Measurements from ENCODE around the gene TPX2.
"Not testable (repeated sequence)": the region's sequence is repeated elsewhere in the genome, so short reads cannot be mapped to it uniquely, and the experiment has no call there.

TPX2 gene

DNA sequence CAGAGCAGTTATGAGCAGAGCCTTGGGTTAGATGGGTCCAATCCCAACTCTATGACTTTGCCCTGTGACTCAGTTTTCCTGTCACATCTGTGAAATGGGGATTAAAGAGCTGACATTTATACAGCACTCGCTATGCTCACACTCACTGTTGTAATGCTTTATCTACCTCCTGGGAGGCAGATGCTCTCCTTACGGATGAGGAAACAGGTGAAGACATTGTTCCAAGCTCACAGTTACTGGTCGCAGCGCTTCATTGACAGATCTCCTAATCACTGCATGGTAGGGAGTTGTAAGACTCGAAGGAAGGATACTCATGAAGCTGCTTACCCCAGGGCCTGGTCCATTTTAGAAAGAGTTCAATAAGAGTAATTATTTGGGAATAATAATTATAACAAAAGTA, 77.1 kb downstream of the TPX2 start:
- no peak for DNase-seq

DNA sequence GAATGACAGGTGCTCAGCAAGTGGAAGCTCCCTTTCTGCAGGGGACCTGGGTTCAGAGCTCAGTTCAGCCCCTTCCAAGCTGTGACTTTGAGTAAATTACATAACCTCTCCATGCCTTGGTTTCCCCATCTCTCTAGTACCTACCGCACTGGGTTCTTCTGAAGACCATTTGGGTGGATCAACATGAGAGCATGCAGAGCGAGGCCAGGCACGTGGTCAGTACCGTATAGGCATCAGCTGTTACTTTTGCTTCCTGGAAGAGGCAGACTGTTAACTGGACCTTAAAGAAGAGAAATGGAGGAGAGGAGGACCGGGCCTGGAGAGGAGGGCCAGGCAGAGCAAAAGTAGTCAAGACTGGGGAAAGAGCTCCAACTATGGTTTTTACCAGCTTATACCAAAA, 78.4 kb downstream of the TPX2 start:
- no peak for DNase-seq

DNA sequence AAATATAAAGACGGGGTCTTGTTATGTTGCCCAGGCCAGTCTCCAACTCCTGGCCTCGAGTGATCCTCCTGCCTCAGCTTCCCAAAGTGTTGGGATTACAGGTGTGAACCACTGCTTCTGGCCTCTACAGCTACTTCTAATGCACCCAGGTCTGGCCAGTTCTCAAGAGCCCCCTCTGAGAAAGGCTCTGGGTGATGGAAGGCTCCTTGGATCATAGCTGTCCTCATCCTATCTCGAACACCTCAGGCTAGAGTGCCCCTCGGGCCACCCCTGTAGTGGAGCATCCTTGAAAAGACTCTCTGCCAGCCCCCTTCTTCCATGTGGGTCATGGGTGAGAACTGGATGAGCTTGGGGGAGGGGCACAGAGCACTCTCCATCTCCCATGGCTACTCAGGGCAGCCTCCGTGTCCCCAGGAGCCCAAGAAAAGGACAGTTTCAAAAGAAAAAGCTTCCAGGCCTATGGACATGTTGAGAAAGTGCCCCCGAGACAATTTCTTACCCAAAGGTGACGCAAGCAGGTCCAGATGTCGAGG, 79.4 kb downstream of the TPX2 start:
- DNase-seq, result no peak

DNA sequence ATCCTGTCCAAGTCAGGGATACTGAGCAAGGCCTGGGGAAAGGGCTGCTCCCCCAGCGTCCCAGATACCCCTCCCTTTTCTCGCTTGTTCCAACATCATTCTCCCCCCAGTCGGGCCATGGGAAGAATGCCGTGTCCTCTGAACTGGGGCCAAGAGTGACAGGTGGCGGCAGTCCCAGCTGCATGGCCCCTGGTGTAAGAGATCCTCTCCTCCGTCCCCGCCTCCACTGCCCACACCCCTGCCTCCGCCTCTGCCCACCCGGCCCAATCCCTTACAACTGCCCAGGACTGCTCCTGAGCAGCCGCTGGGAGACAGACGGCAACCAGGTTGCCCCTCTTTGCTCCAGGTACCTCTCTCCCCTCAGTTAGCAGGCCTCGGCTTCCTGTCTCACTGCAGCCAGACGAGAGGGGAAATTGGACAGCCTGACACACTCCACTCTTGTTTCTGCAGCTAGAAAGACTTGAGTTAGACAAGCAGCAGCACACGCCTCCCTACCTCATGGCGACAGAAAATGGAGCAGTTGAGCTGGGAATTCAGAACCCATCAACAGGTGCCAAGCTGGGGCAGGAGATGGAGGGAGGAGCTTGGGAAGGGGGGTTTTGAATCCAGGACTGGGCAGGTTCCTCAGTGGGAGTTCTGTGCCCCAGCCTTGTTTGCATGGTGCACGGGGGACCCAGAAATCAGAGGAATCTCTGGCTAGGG, 80.1 kb downstream of the TPX2 start, which contains the start of gene MYLK2:
Gene MYLK2 (plus strand): TSS at position 274 of the 702 bp plus-strand sequence. CDS start 225 bp downstream, at position 499.
- no peak for DNase-seq

DNA sequence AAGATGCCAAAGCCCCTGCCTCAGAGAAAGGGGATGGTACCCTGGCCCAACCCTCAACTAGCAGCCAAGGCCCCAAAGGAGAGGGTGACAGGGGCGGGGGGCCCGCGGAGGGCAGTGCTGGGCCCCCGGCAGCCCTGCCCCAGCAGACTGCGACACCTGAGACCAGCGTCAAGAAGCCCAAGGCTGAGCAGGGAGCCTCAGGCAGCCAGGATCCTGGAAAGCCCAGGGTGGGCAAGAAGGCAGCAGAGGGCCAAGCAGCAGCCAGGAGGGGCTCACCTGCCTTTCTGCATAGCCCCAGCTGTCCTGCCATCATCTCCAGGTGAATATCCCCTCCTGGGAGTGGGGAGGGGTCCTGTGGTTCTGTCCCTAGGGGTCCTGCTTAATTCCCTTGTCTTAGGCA, 81.1 kb downstream of the TPX2 start:
- DNase-seq, result no peak

DNA sequence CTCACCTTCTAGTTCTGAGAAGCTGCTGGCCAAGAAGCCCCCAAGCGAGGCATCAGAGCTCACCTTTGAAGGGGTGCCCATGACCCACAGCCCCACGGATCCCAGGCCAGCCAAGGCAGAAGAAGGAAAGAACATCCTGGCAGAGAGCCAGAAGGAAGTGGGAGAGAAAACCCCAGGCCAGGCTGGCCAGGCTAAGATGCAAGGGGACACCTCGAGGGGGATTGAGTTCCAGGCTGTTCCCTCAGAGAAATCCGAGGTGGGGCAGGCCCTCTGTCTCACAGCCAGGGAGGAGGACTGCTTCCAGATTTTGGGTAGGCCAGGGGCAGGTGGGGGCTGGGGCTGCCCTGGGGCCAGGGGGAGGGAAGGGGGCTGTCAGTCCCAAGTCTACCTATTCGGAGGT, 82.3 kb downstream of the TPX2 start:
- no peak for DNase-seq

DNA sequence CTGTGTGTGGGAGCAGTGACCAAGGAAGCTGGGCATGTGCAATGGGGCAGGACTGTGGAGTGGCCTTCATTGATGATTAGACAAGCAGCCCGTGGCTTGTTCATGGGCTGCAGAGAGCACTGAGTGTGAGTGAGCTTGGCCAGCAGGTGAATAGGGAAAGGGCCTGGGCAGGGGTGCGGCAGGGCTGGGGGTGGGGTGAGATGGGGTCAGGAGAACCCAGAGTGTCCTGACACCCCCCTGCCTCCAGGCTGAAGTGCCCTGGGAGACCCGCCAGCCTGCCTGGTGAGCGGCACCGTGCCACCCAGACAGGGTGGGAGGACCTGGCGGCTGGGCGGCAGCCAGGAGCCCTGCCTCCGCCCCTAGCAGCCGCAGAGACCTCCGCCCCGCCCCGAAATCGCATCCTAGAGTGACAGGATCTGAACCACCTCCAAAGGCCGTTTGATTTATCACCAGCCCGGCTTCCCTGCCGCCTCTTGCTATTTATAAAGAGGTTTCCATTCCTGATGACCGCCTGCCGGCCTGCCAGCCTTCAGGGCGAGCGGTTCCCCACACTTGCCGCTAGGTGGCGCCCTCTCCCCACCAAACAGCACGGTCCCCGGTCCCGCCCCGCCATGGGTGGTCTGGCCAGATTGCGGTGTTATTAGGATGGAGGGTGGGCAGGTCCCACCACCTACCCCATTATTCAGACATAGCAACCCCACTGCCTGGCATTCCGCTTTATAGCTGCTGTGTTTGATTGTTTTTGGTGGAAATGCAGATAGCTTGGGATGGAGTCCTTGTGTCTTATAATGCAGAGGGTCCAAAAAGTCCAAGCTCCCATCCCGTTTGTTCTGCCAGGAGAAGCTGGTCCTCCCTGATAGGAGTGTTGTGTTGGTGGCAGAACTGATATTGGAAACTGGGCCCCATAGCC, 83.6 kb downstream of the TPX2 start:
- DNase-seq, result peak; percentile 86

DNA sequence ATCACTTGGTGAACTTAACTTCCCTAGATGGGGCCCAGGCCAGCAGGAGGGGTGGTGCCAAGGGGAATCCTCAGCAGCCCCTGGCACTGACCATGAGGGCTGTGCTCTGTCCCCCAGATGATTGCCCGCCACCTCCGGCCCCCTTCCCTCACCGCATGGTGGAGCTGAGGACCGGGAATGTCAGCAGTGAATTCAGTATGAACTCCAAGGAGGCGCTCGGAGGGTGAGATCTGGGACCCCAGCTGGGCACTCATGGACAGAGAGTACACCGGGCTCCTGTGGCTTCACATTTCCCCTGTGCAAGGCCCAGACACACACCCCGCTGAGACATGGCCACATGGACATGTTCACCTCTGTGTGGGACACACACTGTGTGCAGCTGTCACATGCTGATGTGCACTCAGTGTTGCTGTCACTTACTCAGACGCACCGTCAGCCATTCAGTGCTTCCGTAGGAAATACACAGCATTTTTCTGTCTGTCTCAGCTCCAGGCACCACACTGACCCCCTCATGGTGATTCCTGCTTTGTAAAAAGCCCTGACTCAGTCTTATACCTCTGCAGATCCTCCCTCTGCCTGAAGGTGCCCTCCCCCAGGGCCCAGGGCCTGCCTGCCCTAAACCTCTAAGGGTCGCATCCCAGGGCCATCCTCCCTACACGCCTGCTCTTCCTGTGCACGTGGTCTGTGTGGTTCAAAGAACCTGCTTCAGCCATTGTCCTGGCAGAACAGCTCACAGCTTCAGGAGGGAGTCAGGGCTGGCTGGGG, 84.5 kb downstream of the TPX2 start:
- no peak for DNase-seq

DNA sequence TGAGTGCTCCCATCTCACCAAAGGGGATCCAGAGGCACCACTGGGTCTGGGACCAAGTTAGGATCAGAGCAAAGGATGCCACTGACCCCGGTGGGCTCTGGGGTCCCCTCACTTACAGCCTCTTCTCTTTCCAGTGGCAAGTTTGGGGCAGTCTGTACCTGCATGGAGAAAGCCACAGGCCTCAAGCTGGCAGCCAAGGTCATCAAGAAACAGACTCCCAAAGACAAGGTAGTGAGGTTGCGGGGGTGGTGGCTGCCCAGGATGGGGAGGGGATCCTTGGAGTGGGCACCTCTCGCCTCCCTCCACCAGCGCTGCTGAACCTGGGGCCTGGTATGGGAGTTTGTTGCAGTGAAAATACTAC, 85.0 kb downstream of the TPX2 start:
- DNase-seq, result no peak

DNA sequence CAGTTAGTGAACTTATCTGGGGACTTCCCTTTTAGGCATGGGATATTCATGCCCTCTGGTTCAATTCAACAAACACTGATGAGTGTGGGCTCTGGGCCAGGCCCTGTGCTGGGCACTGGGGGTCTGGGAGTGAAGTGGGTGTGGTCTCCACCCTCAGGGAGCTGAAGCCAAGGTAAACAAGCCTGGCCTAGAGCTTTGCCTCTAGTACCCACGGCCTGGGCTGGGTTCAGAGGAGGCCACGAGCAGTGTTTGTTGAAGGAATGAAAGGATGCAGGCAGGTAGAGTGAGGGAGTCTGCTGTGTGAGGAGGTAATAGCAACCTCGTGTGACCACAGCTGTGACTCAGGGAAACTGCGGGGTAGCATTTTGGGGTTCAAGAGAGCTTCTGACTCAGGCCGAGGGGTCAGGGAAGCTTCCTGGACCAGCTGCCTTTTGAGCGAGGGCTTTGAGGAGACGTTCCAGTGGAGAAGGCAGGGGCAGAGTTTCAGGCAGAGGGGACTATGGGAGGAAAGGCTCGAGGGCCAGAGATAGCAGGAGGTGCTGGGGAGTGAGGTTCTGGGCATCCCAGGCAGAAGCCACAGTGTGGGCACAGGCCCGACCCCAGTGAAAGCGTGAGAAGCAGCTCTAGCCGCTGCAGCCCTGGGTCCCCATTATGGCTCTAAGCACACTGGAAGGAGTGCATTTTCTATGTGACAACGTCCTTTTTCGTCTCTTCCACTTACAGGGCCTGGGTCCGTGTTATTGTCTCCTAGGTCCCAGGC, 85.6 kb downstream of the TPX2 start:
- DNase-seq, result no peak

DNA sequence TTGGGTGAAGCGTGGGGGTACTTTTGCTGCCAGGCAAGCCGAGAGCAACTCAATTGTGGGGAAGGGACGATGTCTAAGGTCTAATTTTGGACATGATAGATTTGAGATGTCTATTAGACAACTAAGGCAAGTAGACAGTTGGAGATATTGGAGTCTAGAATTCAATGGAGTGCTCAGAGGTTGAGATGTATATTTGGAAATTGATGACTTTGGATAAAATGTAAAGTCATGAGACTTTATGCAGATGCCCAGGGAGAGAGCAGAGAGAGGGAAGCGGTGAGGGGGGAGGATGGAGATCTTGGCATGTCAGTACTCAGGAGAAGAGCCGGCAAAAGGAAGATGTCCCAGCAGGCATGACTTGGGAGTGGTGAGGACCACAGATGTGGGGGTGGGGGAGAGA, 87.0 kb downstream of the TPX2 start:
- DNase-seq, result no peak

DNA sequence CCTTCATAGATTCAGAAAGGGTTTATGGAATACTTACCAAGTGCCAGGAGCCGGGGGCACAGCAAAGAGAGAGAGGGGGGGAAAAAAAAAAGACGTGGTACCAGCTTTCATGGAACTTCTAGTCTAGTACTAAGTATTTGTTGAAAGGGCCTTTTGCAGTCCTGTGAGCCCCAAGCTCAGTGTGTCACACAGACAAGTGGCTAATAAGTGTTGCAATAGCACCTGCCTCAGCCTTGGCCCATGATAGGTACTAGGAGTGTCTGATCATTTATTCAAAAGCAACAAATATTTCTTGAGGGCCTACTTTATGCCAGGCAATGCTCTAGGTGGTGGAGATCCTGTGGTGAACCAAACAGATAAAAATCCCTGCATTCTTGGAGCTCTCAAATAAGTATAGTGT, 88.0 kb downstream of the TPX2 start:
- no peak for DNase-seq

DNA sequence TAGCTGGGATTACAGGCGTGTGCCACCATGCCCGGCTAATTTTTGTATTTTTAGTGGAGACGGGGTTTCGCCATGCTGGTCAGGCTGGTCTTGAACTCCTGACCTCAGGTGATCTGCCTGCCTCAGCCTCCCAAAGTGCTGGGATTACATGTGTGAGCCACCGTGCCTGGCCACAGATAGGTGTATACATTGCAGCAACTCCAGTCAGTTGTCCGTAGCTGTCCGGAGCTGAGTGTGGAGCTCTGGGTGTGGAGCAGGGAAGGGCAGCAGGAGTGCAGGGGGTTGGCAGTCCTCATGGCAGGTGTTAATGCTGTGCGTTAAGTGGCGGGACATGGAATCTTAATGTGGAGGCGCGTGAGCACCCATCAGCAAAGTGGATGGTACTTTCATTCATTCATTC, 88.9 kb downstream of the TPX2 start:
- DNase-seq, result not testable (repeated sequence)

DNA sequence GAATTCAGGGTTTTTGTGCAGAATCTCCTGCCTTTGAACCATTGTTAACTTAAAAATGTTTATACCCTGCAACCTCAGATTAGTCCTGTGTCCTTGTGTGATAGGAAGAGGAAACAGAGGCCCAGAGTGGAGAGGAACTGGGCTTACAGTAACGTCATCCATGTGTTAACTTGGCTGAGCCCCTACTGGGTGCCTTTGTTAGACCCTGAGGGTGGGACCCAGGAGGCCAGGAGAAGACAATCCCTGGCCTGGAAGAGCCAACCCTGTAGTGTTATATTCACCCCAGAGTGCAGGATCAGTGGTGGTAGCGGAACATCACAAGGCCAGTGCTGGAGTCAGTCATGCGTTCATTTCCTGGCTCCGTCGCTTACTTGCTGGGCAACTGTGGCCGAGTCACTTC, 90.6 kb downstream of the TPX2 start:
- no peak for DNase-seq

DNA sequence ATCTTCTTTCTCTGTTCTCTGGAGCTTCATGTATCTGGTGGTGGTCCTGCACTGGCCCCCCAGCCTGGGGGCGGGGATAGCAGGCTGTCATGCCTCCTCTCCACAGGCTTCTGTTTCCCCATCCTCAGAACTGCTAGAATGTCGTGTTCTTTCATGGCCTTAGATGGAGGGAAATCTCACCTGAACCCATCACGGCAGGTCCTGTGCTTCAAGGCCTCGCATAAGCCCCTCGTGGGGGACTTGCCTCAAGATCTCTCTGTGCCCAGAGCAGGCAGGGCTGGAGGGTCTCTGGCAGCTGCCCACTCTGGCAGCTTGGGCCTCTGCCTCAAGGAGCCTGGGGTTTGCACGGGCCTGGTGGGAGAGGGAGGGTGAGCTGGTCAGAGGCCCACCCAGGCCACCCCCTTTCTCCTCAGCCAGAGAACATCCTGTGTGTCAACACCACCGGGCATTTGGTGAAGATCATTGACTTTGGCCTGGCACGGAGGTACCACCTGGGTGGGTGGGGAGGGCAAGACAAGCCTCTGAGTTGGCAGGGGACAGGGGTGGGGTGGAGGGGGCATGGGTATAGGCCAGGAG, 91.4 kb downstream of the TPX2 start:
- no peak for DNase-seq

DNA sequence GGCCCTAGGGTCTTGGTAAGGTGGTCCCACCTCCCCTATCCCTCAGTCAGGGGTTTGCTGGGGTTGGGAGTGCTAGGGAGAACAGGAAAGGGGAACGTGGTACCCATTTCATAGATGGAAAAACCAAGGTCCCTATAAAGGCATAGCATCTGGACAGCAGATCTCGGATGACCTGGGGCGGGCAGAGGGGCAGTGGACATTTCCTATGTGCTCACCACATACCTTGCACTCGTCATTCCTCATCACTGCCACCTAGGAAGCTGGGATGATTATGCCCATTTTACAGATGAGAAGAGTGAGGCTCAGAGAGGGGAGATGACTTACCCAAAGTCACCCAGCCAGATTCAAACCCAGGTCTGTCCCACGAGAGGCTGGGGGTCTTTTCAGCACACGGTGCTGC, 92.1 kb downstream of the TPX2 start:
- DNase-seq, result no peak

DNA sequence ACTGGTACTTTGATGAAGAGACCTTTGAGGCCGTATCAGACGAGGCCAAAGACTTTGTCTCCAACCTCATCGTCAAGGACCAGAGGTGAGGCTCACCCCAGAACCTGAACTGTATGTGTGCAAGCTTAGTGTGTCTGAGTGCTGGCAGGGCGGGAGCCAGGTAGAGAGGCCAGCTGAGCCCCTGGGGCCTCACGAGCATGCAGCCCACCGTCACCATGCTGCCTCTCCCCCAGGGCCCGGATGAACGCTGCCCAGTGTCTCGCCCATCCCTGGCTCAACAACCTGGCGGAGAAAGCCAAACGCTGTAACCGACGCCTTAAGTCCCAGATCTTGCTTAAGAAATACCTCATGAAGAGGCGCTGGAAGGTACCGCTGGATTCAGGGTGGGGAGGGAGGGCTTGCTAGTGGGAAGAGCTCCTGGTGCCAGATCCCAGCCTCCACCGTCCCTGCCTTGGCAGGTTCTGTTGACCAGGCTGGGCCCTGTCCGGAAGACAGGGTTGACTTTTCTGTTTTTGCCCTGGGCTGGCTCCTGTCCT, 92.7 kb downstream of the TPX2 start:
- no peak for DNase-seq

DNA sequence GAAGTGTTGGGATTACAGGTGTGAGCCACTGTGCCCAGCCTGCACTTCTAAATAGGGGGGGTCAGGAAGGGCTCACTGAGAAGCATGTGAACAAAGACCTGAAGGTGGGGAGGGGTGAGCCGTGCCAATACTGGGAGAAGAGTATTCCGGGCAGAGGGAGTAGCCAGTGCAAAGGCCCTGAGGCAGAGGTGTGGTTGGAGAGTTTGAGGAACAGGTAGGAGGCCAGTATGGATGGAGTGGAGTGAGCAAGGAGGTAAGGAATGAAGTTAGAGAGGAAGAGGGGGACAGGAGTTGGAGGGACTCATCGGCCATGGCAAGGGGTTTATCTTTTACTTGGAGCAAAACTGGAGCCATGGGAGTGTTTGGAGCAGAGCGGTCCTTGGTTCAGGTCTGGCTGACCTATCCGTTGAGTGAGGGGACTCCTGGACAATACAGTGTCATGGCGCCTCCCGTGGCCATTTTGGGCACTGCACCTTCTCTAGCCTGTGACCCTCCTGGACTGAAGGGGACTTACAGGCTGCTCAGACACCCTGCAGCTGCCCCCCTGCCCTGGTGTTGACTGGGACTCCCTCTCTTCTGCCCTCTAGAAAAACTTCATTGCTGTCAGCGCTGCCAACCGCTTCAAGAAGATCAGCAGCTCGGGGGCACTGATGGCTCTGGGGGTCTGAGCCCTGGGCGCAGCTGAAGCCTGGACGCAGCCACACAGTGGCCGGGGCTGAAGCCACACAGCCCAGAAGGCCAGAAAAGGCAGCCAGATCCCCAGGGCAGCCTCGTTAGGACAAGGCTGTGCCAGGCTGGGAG, 94.2 kb downstream of the TPX2 start:
- DNase-seq, result peak; percentile 65

DNA sequence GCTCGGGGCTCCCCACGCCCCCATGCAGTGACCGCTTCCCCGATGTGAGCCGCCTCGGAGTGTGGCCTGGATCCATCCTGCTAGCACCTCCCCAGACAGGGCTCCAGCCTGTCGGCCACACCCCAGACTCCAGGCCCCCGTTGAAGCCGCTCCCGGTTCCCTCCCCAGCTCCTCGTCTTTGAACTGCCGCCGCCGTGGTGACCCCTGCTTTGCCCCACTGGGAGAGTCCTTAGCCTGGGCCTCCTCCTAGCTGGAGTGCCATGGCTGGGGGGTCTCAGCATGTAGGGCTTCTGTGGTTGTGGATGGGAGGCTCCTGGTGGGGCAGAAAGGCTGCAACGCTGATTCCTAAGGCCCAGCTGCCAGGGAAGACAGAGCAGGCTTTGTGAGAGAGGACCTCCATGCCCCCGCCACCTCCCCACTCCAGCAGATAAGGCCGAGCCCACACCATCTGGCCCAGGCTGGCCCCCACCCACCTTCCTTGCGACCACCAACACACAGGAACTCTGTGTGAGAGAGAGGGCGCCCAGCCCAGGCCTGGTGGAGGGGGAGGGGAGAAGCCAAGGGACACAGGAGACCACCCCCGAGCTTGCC, 94.9 kb downstream of the TPX2 start:
- no peak for DNase-seq

DNA sequence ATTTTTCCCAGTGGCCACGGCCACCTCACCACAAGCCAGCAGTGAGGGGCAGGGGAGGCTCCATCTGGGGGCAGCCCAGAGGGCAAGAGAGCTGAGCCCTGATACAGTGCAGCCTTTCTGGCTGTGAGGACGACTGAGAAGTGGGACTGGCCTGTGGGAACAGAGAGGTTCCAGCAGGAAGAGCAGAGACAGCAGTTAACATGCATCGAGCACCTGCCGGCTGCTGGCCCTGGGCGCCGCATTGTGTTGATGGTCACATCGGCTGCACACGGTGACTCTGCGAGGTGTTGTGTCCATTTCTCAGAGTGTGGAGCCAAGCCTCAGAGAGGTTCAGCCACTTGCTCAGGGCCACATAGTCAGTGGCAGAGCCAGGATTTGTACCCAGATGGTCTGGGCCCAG, 96.5 kb downstream of the TPX2 start:
- no peak for DNase-seq
